Tibial artery (tissue), 4 donors: ENCODE data around the gene BHLHA9.

Experiments
- DNase-seq, 2 donors: peaks; one replicate each; pipeline ENCODE4 v3.0.0-alpha.2; 2019
- H3K27ac ChIP-seq, 2 donors: fragments of 200-600 bp; sonication (generic) in 1 of 2; 1 replicate in 1 of 2; 2 replicates in 1 of 2; pipeline ENCODE4 v1.5.1; 2018 to 2019; ENCODE audit warnings: mild to moderate bottlenecking in 1 of 2
- H3K27me3 ChIP-seq, 2 donors: fragments of 200-600 bp; sonication (generic) in 1 of 2; one replicate each; pipeline versions ENCODE4 v1.5.1 to v1.6.0; 2016 to 2019
- H3K36me3 ChIP-seq, 3 donors: fragments of 200-600 bp; sonication (generic) in 2 of 3; one replicate each; pipeline ENCODE4 v1.5.1; 2016 to 2019; ENCODE audit warnings: mild to moderate bottlenecking in 2 of 3
- H3K4me1 ChIP-seq, 4 donors: fragments of 200-600 bp; sonication (generic) in 2 of 4; 1 replicate in 3 of 4; 2 replicates in 1 of 4; pipeline ENCODE4 v1.5.1; 2016 to 2019
- H3K4me3 ChIP-seq, 2 donors: fragments of 200-600 bp; sonication (generic) in 1 of 2; 1 replicate in 1 of 2; 2 replicates in 1 of 2; pipeline ENCODE4 v1.5.1; 2018 to 2019; ENCODE audit warnings: mild to moderate bottlenecking in 2 of 2
- H3K9me3 ChIP-seq, 3 donors: fragments of 200-600 bp; sonication (generic) in 1 of 3; one replicate each; pipeline ENCODE4 v1.5.1; 2016 to 2019
- CTCF ChIP-seq, 2 experiments: fragments of 200-600 bp in 1 of 2; fragments of 450-650 bp in 1 of 2; IDR thresholded peaks; one replicate each; pipeline ENCODE4 v1.5.1; 2017 to 2019; ENCODE audit warnings: antibody characterized with exemption in 2 of 2, mild to moderate bottlenecking in 1 of 2, moderate library complexity in 1 of 2
- intact Hi-C: fragments of 100-400 bp; cut with DNase I; formaldehyde crosslinking; loops from one replicate; pipeline ENCODE4 v1.15.0; 2023; ENCODE audit warnings: low total_unique reads

The BHLHA9 gene

GRCh38 chr17:1270210-1271029 lies at the start of gene BHLHA9:
BHLHA9 (plus strand) TSS chr17:1270444; CDS start chr17:1270564, 120 bp downstream.
- Histone ChIP-seq H3K4me3 (no peak within 1 kb of the TSS), H3K4me1 (peaks cover 0 to 31% (median 15%) of the 10 kb centered on the region in 4 donors), H3K27me3 (peaks cover 2 to 36% of the 10 kb centered on the region in 2 donors), H3K36me3 (no peaks in the 10 kb centered on the region), H3K9me3 (no peaks in the 10 kb centered on the region), H3K27ac (no peak within 1 kb of the TSS)
- intact Hi-C loops: no loop called here
- no peak for DNase-seq
- TF ChIP-seq CTCF (IDR thresholded peaks at IDR 0.05): no peak

GRCh38 chr17:1221209-1221608 lies 49.0 kb upstream of the BHLHA9 start:
- H3K4me3 ChIP-seq: no peak overlapping the region
- no peak overlapping the region for H3K27ac ChIP-seq
- H3K36me3 ChIP-seq: no peaks in the 10 kb centered on the region
- no peak for TF ChIP-seq CTCF (IDR thresholded peaks at IDR 0.05)
- no peaks in the 10 kb centered on the region for H3K4me1 ChIP-seq
- H3K9me3 ChIP-seq: no peaks in the 10 kb centered on the region
- H3K27me3 ChIP-seq: peaks cover 0 to 23% of the 10 kb centered on the region in 2 donors
- no peak for DNase-seq
- intact Hi-C loops: no loop called here

GRCh38 chr17:1222321-1222720 lies 47.9 kb upstream of the BHLHA9 start:
- Histone ChIP-seq H3K9me3 (no peaks in the 10 kb centered on the region), H3K27ac (no peak overlapping the region), H3K36me3 (no peaks in the 10 kb centered on the region), H3K4me1 (no peaks in the 10 kb centered on the region), H3K4me3 (no peak overlapping the region), H3K27me3 (peaks cover 0 to 22% of the 10 kb centered on the region in 2 donors)
- intact Hi-C loops: no loop called here
- no peak for TF ChIP-seq CTCF (IDR thresholded peaks at IDR 0.05)
- DNase-seq: no peak

GRCh38 chr17:1223662-1224061 lies 46.6 kb upstream of the BHLHA9 start:
- TF ChIP-seq CTCF (IDR thresholded peaks at IDR 0.05): no peak
- no peak overlapping the region for H3K4me3 ChIP-seq
- no peak for DNase-seq

GRCh38 chr17:1224330-1224729 lies 45.9 kb upstream of the BHLHA9 start:
- intact Hi-C loops: no loop called here

More at GRCh38 chr17:1223662-1224061, 46.6 kb upstream of the BHLHA9 start:
- intact Hi-C loops: no loop called here
- no peak overlapping the region for H3K27ac ChIP-seq
- peaks cover 0 to 6% (median 4%) of the 10 kb centered on the region in 4 donors for H3K4me1 ChIP-seq
- H3K36me3 ChIP-seq: no peaks in the 10 kb centered on the region
- peaks cover 0 to 34% of the 10 kb centered on the region in 2 donors for H3K27me3 ChIP-seq
- no peaks in the 10 kb centered on the region for H3K9me3 ChIP-seq

More at GRCh38 chr17:1224330-1224729, 45.9 kb upstream of the BHLHA9 start:
- Histone ChIP-seq H3K9me3 (no peaks in the 10 kb centered on the region), H3K36me3 (no peaks in the 10 kb centered on the region), H3K27me3 (peaks cover 0 to 40% of the 10 kb centered on the region in 2 donors), H3K4me1 (peaks cover 0 to 13% (median 10%) of the 10 kb centered on the region in 4 donors), H3K27ac (no peak overlapping the region), H3K4me3 (no peak overlapping the region)
- no peak for TF ChIP-seq CTCF (IDR thresholded peaks at IDR 0.05)
- no peak for DNase-seq
